Measurements from ENCODE around the gene TP53AIP1. TPM values are rescaled to one million over a fixed set of nuclear protein-coding genes. Genes with fewer than 3 reads are reported as not detected.

Gene TP53AIP1
- total and polyA plus RNA-seq, 10 of the 15 experiments (the other 5 are each of a cell fraction or from before 2014, with no cell fraction given): 0.01 TPM; not detected in 9

DNA sequence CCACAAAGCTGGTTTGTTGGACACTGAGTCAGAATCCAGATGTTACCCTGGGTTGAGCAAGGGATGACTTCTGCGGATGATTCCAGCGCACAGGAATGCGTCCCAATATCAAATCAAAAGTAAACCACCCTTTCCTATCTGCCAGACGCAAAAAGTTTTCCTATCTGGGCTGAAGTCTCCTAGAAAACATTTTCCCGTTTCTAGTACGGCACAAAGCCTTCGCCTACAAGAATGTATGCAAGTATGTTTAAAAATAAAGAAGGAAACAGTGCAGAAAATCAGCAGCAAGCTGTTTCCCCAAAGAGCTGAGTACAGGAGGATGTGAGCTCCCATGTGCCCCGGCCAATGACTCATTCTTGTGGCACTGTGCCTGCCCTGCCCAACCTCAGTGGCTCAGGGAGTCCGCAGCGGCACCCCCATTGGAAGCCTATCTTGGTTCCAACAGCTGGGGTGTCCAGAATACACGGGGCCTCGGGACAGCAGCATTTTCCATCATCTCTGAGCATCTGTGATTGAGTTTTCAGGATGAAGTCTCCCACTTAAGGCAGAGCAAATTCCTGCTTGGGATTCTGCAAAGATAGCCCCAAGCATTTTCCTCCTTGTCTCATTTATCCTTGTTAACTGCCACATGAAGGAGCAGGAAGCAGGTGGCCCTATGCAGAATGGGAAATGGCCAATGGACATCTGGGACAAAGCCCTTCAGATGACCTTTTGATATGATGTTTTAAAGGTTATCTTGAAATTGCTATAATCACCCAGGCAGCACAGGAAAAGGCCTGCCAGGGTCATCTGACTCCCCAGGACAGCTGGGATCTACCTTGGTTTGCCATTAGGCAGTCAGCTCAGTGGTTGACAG, 34.1 kb downstream of the TP53AIP1 start:
- H3K9me3 ChIP-seq (replicated peaks; ENCODE audit: control insufficient read depth, insufficient read depth, low read length): no peaks in the 10 kb centered on the region; the same call in 2 of the 3 replicates
- intact Hi-C loops (cut with micrococcal nuclease; ENCODE audit: unreplicated experiment): no loop called here

More for the DNA sequence above, 34.1 kb downstream of the TP53AIP1 start:
- no peak for TF ChIP-seq HDGF (IDR thresholded peaks at IDR 0.05)
- TF ChIP-seq RFX5 (IDR thresholded peaks at IDR 0.05; ENCODE audit: low read depth, low read length): no peak
- TF ChIP-seq ZNF24 (IDR thresholded peaks at IDR 0.05): no peak
- TF ChIP-seq BRCA1 (IDR thresholded peaks at IDR 0.05; ENCODE audit: low read depth, low read length): no peak
- TF ChIP-seq, protein P1, sequence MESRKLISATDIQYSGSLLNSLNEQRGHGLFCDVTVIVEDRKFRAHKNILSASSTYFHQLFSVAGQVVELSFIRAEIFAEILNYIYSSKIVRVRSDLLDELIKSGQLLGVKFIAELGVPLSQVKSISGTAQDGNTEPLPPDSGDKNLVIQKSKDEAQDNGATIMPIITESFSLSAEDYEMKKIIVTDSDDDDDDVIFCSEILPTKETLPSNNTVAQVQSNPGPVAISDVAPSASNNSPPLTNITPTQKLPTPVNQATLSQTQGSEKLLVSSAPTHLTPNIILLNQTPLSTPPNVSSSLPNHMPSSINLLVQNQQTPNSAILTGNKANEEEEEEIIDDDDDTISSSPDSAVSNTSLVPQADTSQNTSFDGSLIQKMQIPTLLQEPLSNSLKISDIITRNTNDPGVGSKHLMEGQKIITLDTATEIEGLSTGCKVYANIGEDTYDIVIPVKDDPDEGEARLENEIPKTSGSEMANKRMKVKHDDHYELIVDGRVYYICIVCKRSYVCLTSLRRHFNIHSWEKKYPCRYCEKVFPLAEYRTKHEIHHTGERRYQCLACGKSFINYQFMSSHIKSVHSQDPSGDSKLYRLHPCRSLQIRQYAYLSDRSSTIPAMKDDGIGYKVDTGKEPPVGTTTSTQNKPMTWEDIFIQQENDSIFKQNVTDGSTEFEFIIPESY (IDR thresholded peaks at IDR 0.05): no peak
- TF ChIP-seq FOXM1 (IDR thresholded peaks at IDR 0.05; ENCODE audit: low read depth, low read length): no peak
- TF ChIP-seq, protein P2, sequence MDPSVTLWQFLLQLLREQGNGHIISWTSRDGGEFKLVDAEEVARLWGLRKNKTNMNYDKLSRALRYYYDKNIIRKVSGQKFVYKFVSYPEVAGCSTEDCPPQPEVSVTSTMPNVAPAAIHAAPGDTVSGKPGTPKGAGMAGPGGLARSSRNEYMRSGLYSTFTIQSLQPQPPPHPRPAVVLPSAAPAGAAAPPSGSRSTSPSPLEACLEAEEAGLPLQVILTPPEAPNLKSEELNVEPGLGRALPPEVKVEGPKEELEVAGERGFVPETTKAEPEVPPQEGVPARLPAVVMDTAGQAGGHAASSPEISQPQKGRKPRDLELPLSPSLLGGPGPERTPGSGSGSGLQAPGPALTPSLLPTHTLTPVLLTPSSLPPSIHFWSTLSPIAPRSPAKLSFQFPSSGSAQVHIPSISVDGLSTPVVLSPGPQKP (IDR thresholded peaks at IDR 0.05; ENCODE audit: low read depth, low read length): no peak
- no peak for TF ChIP-seq MTA3 (IDR thresholded peaks at IDR 0.05; ENCODE audit: borderline replicate concordance, low read length)
- no peak for TF ChIP-seq TCF3 (IDR thresholded peaks at IDR 0.05; ENCODE audit: borderline replicate concordance, insufficient read depth, low read depth, low read length)
- no peak for TF ChIP-seq MTA2 (IDR thresholded peaks at IDR 0.05; ENCODE audit: low read depth)
- no peak overlapping the region for H2AFZ ChIP-seq (ENCODE audit: control insufficient read depth, low read depth, low read length)
- no peaks in the 10 kb centered on the region for H3K79me2 ChIP-seq (ENCODE audit: control insufficient read depth, insufficient read depth, low read length)
- 13% methylated on average over 12 of the region's 12 CpGs for WGBS (ENCODE audit: insufficient coverage, insufficient replicate concordance, low lambda C conversion rate, missing lambda C conversion rate)
- CTCF ChIA-PET: interaction anchor here (1.1 to 9.2 kb wide), 2 partner anchors 22 to 48 kb away, joined by 5 to 74 read pairs; no protein-coding TSS in a partner anchor
- H3K27ac ChIP-seq (ENCODE audit: control insufficient read depth, insufficient read depth): no peak overlapping the region
- H3K27me3 ChIP-seq (replicated peaks in 1 of 2; ENCODE audit: control insufficient read depth in 2 of 2, insufficient read depth in 2 of 2, low read length in 1 of 2): peaks cover 0 to 11% of the 10 kb centered on the region in 2 experiments; a peak in 2 of 4 replicates
- DNase-seq (ENCODE audit: low read depth, low spot score): no peak
- no peak for ATAC-seq
- FAIRE-seq: no peak
- no peaks in the 10 kb centered on the region for H4K20me1 ChIP-seq (ENCODE audit: control insufficient read depth, insufficient read depth)
- no peaks in the 10 kb centered on the region for H3K36me3 ChIP-seq (ENCODE audit: control insufficient read depth in 2 of 2, insufficient read depth in 2 of 2, low read length in 1 of 2)
- SMC1A ChIA-PET (ENCODE audit: uncharacterized antibody, unreplicated experiment): interaction anchor here (0.9 to 2.1 kb wide), 4 partner anchors 8 to 48 kb away, joined by 4 to 9 read pairs (median 5); no protein-coding TSS in a partner anchor
- POLR2A ChIA-PET: no interaction called here
- RAD21 ChIA-PET (ENCODE audit: unreplicated experiment): interaction anchor here (1.1 kb wide), 1 partner anchor 77 kb away, joined by 3 read pairs; no protein-coding TSS in a partner anchor
- H3K4me2 ChIP-seq (ENCODE audit: control insufficient read depth, insufficient read depth): no peak overlapping the region
- in situ Hi-C loops (cut with MboI): no loop called here
- BruUV-seq (replicated peaks): no TSS peak
- no peak overlapping the region for H3K4me3 ChIP-seq
- H3K9ac ChIP-seq (ENCODE audit: control insufficient read depth, insufficient read depth, low read length): no peak overlapping the region
- no peaks in the 10 kb centered on the region for H3K4me1 ChIP-seq (ENCODE audit: control insufficient read depth, insufficient read depth, low read length)

All from GM12878 (cell line).